HG02973 (cell line): ENCODE measurements around the gene PPP3CB.

ENCODE experiments used
- ATAC-seq: cut with Tn5 transposase; IDR thresholded peaks from one replicate; pipeline ENCODE4 v1.9.1; 2021; ENCODE audit warnings: moderate library complexity; ENCODE audit not compliant: unreplicated experiment

The PPP3CB gene

GRCh38 chr10:73495884-73496674 is at the start of gene PPP3CB:
Gene PPP3CB (minus strand): TSS chr10:73496024. CDS start chr10:73495889, 135 bp downstream.
- ATAC-seq = peak; percentile 38

- ATAC-seq = no peak
Observed at GRCh38 chr10:73545357-73545756, 49.5 kb upstream of the PPP3CB start.

GRCh38 chr10:73537709-73538108 is 41.9 kb upstream of the PPP3CB start:
- no peak for ATAC-seq

- no peak for ATAC-seq
Observed at GRCh38 chr10:73537288-73537687, 41.5 kb upstream of the PPP3CB start.

- no peak for ATAC-seq
Observed at GRCh38 chr10:73534857-73535256, 39.0 kb upstream of the PPP3CB start.

GRCh38 chr10:73529089-73529832 is 33.4 kb upstream of the PPP3CB start:
- ATAC-seq = peak; percentile 58

- ATAC-seq = no peak
Observed at GRCh38 chr10:73522263-73522662, 26.4 kb upstream of the PPP3CB start.

- ATAC-seq = no peak
Observed at GRCh38 chr10:73519336-73519735, 23.5 kb upstream of the PPP3CB start.

GRCh38 chr10:73517166-73517888 is 21.5 kb upstream of the PPP3CB start:
- ATAC-seq = no peak

- no peak for ATAC-seq
Observed at GRCh38 chr10:73512207-73512743, 16.5 kb upstream of the PPP3CB start.

- ATAC-seq = no peak
Observed at GRCh38 chr10:73509695-73510094, 13.9 kb upstream of the PPP3CB start.

- no peak for ATAC-seq
Observed at GRCh38 chr10:73506491-73506890, 10.7 kb upstream of the PPP3CB start.

GRCh38 chr10:73506074-73506473 is 10.2 kb upstream of the PPP3CB start:
- no peak for ATAC-seq

- no peak for ATAC-seq
Observed at GRCh38 chr10:73503037-73503436, 7.2 kb upstream of the PPP3CB start.

- ATAC-seq = no peak
Observed at GRCh38 chr10:73501651-73502050, 5.8 kb upstream of the PPP3CB start.

GRCh38 chr10:73497623-73498022 is 1.8 kb upstream of the PPP3CB start:
- no peak for ATAC-seq

GRCh38 chr10:73495226-73495883 is 469 bp downstream of the PPP3CB start:
- ATAC-seq = peak; percentile 79

- no peak for ATAC-seq
Observed at GRCh38 chr10:73494877-73495225, 973 bp downstream of the PPP3CB start.

- no peak for ATAC-seq
Observed at GRCh38 chr10:73494213-73494612, 1.6 kb downstream of the PPP3CB start.

- ATAC-seq = no peak
Observed at GRCh38 chr10:73493781-73494180, 2.0 kb downstream of the PPP3CB start.

GRCh38 chr10:73486601-73487000 is 9.2 kb downstream of the PPP3CB start:
- no peak for ATAC-seq
